GM18511 (cell line): ENCODE measurements around the gene DAPK3.
A peak's percentile ranks its signal among the peaks of the same experiment; 100 is the strongest.
"Not testable (repeated sequence)": the region's sequence is repeated elsewhere in the genome, so short reads cannot be mapped to it uniquely, and the experiment has no call there.

Experiments
- ATAC-seq: cut with Tn5 transposase; IDR thresholded peaks from one replicate; pipeline ENCODE4 v1.9.1; 2021; ENCODE audit warnings: mild to moderate bottlenecking, moderate library complexity; ENCODE audit not compliant: unreplicated experiment

DAPK3 gene

GRCh38 chr19:3970808-3971598, at the start of gene DAPK3:
TSS of gene DAPK3 (minus strand) at chr19:3971099. CDS start at chr19:3969735, 1,364 bp downstream.
- ATAC-seq: peak; percentile 92

GRCh38 chr19:4019578-4019977, 48.7 kb upstream of the DAPK3 start:
- no peak for ATAC-seq

GRCh38 chr19:4018775-4019504, 48.0 kb upstream of the DAPK3 start:
- no peak for ATAC-seq

- no peak for ATAC-seq
Measured at GRCh38 chr19:4018140-4018613, 47.3 kb upstream of the DAPK3 start.

- no peak for ATAC-seq
Measured at GRCh38 chr19:4016903-4017638, 46.2 kb upstream of the DAPK3 start.

GRCh38 chr19:4016486-4016885, 45.6 kb upstream of the DAPK3 start:
- ATAC-seq: no peak

GRCh38 chr19:4015705-4016402, 45.0 kb upstream of the DAPK3 start:
- no peak for ATAC-seq

GRCh38 chr19:4014541-4015491, 43.9 kb upstream of the DAPK3 start:
- ATAC-seq: no peak

GRCh38 chr19:4013886-4014540, 43.1 kb upstream of the DAPK3 start:
- ATAC-seq: no peak

- ATAC-seq: no peak
Measured at GRCh38 chr19:4012975-4013634, 42.2 kb upstream of the DAPK3 start.

- ATAC-seq: no peak
Measured at GRCh38 chr19:4012092-4012974, 41.4 kb upstream of the DAPK3 start.

- ATAC-seq: not testable (repeated sequence)
Measured at GRCh38 chr19:4011430-4011829, 40.5 kb upstream of the DAPK3 start.

GRCh38 chr19:4010808-4011110, 39.9 kb upstream of the DAPK3 start:
- ATAC-seq: no peak

- no peak for ATAC-seq
Measured at GRCh38 chr19:4009990-4010807, 39.3 kb upstream of the DAPK3 start.

GRCh38 chr19:4007836-4008539, 37.1 kb upstream of the DAPK3 start:
- peak; percentile 27 for ATAC-seq
